Ovary (tissue), 3 donors: ENCODE results near the gene SNAP47.

Experiments used
- EP300 ChIP-seq: sonication (generic); formaldehyde crosslinking; IDR thresholded peaks from one replicate; pipeline ENCODE4 v1.6.1; 2017; ENCODE audit warnings: antibody characterized with exemption
- POLR2A ChIP-seq: fragments of 450-650 bp; IDR thresholded peaks from one replicate; pipeline ENCODE4 v1.6.1; 2017; ENCODE audit warnings: antibody characterized with exemption, mild to moderate bottlenecking, moderate library complexity
- TF ChIP-seq, protein P1 (sequence below), 3 donors: fragments of 450-650 bp in 2 of 3; fragments of 200-600 bp in 1 of 3; IDR thresholded peaks; one replicate each; pipeline versions ENCODE4 v1.5.1 to v1.8.0; 2016 to 2022; ENCODE audit warnings: antibody characterized with exemption in 3 of 3, mild to moderate bottlenecking in 1 of 3
- donor health status: DM: no; HTN: no; CAD: no.

DNA sequence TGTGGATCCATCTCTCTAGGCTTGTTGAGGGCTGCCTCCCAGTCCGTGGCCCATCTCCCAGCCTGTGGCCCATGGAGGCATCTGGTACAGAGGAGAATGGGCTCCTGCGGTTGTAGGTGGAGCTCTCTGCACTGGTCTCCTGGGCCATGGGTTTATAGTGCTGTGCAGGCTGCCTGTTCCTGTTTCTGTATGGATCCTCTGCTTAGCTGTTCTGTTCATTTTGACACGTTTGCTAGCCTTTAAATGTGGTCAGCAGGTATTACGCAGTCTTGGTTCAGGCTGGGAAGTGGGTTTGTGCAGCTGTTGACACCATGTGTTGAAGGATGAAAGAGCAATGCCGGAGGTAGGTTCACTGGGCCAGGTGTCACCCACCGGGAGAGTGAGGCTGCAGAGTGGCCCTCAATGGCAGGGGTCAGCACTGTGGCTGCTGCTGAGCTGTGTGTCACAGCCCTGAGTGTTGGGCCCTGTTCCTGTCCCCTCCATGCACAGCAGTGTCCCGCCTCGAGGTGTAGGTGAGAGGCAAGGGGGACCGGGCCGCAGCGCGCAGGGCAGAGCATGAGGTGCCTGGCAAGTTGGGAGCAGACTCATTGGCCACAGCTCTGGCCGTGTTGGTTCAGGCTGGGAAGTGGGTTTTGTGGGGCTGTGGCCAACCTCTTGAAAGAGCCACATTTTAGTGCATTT lies 39.0 kb downstream of the SNAP47 start:
- TF ChIP-seq EP300 (no peak), POLR2A (no peak)
- TF ChIP-seq, protein P1, sequence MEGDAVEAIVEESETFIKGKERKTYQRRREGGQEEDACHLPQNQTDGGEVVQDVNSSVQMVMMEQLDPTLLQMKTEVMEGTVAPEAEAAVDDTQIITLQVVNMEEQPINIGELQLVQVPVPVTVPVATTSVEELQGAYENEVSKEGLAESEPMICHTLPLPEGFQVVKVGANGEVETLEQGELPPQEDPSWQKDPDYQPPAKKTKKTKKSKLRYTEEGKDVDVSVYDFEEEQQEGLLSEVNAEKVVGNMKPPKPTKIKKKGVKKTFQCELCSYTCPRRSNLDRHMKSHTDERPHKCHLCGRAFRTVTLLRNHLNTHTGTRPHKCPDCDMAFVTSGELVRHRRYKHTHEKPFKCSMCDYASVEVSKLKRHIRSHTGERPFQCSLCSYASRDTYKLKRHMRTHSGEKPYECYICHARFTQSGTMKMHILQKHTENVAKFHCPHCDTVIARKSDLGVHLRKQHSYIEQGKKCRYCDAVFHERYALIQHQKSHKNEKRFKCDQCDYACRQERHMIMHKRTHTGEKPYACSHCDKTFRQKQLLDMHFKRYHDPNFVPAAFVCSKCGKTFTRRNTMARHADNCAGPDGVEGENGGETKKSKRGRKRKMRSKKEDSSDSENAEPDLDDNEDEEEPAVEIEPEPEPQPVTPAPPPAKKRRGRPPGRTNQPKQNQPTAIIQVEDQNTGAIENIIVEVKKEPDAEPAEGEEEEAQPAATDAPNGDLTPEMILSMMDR (IDR thresholded peaks at IDR 0.05), result no peak
